Measurements from ENCODE around the gene KIFC1.

- TF ChIP-seq CTCF (IDR thresholded peaks at IDR 0.05; ENCODE audit: borderline replicate concordance, extremely low read depth, low read length, poor library complexity, severe bottlenecking) (no peak), EZH2 (IDR thresholded peaks at IDR 0.05; ENCODE audit: borderline replicate concordance, low read depth, low read length, severe bottlenecking) (no peak)
These were observed 8.0 kb upstream of the KIFC1 start for GRCh38 chr6:33383427-33384185.

All from DND-41 (cell line).